IgD-negative memory B cell (primary cell): ENCODE results near the gene ZNF280C. TPM values are rescaled to one million over a fixed set of nuclear protein-coding genes. Genes with fewer than 3 reads are reported as not detected.
"Not testable (repeated sequence)": the region's sequence is repeated elsewhere in the genome, so short reads cannot be mapped to it uniquely, and the experiment has no call there.

Source experiments
- H3K27ac Mint-ChIP-seq, 3 donors: one replicate each; pipeline ENCODE4 v1.8.0; 2020 to 2022; ENCODE audit warnings: mild to moderate bottlenecking in 3 of 3, mixed read lengths in 3 of 3, moderate library complexity in 1 of 3
- H3K27me3 Mint-ChIP-seq: one replicate; pipeline ENCODE4 v1.8.0; 2021; ENCODE audit warnings: mixed read lengths
- H3K36me3 Mint-ChIP-seq: one replicate; pipeline ENCODE4 v1.8.0; 2020; ENCODE audit warnings: mild to moderate bottlenecking, mixed read lengths
- H3K4me1 Mint-ChIP-seq, 3 donors: one replicate each; pipeline ENCODE4 v1.8.0; 2020 to 2022; ENCODE audit warnings: mixed read lengths in 3 of 3, mild to moderate bottlenecking in 1 of 3
- H3K4me3 Mint-ChIP-seq, 4 donors: one replicate each; pipeline ENCODE4 v1.8.0; 2020 to 2022; ENCODE audit warnings: mild to moderate bottlenecking in 4 of 4, mixed read lengths in 4 of 4, moderate library complexity in 3 of 4
- H3K9me3 Mint-ChIP-seq, 3 donors: one replicate each; pipeline ENCODE4 v1.8.0; 2020 to 2021; ENCODE audit warnings: mixed read lengths in 3 of 3, mild to moderate bottlenecking in 1 of 3
- polyA plus RNA-seq: library from polyadenylated mRNA; unstranded; fragments of 300-500 nt; fragmentation: Illumina TruSeq; gene quantifications from one replicate; pipeline ENCODE4 v1.2.3, GENCODE V29; 2021

Gene ZNF280C
- polyA plus RNA-seq, 1 donor from 2014 or later, result 1.9 TPM

DNA sequence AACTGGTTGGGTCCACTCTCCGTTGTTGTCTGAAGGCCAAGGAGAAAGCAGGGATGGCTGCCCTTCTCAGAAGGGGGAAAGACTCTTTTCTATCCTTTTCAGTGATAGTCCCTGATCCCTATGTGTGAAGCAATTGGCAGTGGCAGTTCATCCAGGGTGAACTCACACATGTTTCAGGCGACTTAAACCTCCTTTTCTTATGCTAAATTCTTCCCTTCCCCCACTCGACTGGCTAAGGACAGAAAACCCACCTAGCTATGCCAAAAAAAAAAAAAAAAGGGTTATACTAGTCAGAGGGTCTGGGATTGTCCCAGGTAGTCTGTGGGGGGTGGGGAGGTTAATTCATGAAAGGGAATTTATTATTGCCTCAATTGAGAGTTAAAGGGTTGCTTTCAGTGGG is 12.2 kb upstream of the ZNF280C start:
- H3K4me1 Mint-ChIP-seq, result peaks cover 0 to 3% (median 0%) of the 10 kb centered on the region in 3 donors
- H3K9me3 Mint-ChIP-seq, result no peaks in the 10 kb centered on the region
- H3K27me3 Mint-ChIP-seq, result peaks cover 9% of the 10 kb centered on the region
- H3K27ac Mint-ChIP-seq, result no peak overlapping the region
- no peak overlapping the region for H3K4me3 Mint-ChIP-seq
- no peaks in the 10 kb centered on the region for H3K36me3 Mint-ChIP-seq

DNA sequence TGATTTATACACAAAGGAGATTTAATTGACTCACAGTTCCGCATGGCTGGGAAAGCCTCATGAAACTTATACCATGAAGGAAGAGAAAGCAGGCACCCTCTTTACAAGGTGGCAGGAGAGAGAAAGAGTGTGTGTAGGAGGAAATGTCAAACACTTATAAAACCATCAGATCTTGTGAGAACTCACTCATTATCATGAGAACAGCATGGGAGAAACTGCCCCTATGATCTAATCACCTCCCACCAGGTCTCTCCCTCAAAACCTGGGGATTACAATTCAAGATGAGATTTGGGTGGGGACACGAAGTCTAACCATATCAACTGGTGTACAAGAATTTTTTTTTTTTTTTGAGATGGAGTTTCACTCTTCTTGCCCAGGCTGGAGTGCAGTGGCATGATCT is 3.6 kb upstream of the ZNF280C start:
- not testable (repeated sequence) for H3K9me3 Mint-ChIP-seq, H3K4me3 Mint-ChIP-seq

DNA sequence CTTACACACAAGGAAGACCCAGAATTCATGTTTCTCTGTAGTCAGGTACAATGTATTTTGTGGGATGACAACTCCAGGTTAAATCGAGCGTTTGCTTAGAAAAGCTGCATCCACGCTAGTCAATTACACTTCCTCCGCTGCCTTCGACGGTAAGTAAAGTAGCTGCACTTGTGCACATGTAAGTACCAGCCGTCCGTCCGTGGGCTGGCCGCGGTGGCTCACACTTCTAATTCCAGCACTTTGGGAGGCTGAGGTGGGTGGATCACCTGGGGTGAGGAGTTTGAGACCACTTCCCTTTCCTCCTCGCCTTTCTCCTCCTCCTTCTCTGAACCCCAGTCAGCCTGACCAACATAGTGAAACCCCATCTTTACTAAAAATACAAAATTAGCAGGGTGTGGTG is 692 bp upstream of the ZNF280C start:
- peak overlapping the region in 1 of 4 donors; percentile 96 for H3K4me3 Mint-ChIP-seq
- H3K27ac Mint-ChIP-seq, H3K27me3 Mint-ChIP-seq: not testable (repeated sequence)

More for the DNA sequence above, 3.6 kb upstream of the ZNF280C start:
- H3K4me1 Mint-ChIP-seq, H3K27ac Mint-ChIP-seq, H3K36me3 Mint-ChIP-seq, H3K27me3 Mint-ChIP-seq: not testable (repeated sequence)

DNA sequence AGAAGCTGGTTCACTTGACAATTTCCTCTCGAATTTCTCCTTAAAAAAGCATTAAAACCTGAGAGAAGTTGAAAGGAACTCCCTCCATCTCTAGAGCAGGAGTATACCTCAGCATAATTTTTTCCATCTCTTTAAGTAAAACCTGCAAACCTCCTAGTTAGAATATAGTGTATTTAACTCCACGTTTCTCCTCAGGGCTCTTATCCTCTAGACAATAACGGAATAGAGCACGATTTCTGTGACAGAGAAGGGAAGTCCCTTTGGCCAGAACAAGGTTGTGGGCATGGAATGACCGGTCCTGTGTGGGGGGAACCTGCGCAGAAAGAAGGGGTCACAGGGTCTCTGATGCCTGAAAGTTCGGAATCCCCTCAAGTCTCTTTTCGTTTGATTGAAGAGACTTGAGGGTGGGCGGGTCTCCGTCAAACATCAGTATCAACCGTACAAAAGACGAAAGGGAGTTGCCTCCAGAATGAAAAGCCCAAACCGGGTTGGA is 697 bp downstream of the ZNF280C start:
- peaks cover 1% of the 10 kb centered on the region for H3K27me3 Mint-ChIP-seq
- peak overlapping the region; percentile 87 to 96 (median 94) for H3K4me3 Mint-ChIP-seq
- no peaks in the 10 kb centered on the region for H3K36me3 Mint-ChIP-seq
- peaks cover 2 to 9% (median 7%) of the 10 kb centered on the region in 3 donors for H3K4me1 Mint-ChIP-seq
- H3K27ac Mint-ChIP-seq, result peak overlapping the region; percentile 85 to 93 (median 86)
- peaks cover 0 to 2% (median 0%) of the 10 kb centered on the region in 3 donors for H3K9me3 Mint-ChIP-seq

More for the DNA sequence above, 692 bp upstream of the ZNF280C start:
- not testable (repeated sequence) for H3K9me3 Mint-ChIP-seq, H3K4me1 Mint-ChIP-seq, H3K36me3 Mint-ChIP-seq

DNA sequence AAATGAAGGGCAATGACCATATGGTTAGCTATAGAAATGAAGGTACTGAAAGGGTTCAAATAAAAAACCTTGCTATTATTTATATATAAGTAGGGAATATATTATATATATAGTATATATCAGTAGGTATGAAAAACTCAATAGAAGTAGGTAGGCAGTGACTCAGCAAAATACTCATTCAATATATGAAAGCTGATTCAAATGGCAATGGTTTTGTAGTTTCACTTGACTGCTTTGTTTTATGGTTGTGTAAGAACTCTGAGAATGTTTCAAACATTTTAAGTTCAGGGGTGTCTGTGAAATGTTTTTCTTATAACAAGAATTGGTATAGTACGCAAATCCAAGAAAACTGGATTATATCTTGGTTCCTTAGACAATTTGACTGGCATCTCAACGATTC is 4.1 kb downstream of the ZNF280C start:
- H3K27me3 Mint-ChIP-seq, result peaks cover 1% of the 10 kb centered on the region
- no peak overlapping the region for H3K27ac Mint-ChIP-seq
- peaks cover 2 to 9% (median 5%) of the 10 kb centered on the region in 3 donors for H3K4me1 Mint-ChIP-seq
- no peak overlapping the region for H3K4me3 Mint-ChIP-seq
- peaks cover 0 to 2% (median 0%) of the 10 kb centered on the region in 3 donors for H3K9me3 Mint-ChIP-seq
- H3K36me3 Mint-ChIP-seq, result no peaks in the 10 kb centered on the region

DNA sequence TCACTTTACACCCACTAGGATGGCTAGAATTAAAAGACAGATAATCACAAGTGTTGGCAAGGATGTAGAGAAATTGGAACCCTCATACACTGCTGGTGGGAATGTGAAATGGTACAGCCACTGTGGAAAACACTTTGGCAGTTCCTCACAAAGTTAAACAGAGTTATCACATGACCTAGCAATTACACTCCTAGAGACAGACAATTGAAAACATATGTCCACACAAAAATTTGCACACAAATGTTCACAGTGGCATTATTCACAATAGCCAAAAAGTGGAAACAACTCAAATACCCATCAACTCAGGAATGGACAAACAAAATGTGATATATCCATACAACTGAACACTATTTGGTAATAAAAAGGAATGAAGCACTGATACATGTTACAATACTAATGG is 5.7 kb downstream of the ZNF280C start:
- no peak overlapping the region for H3K27ac Mint-ChIP-seq
- no peak overlapping the region for H3K4me3 Mint-ChIP-seq
- peaks cover 1% of the 10 kb centered on the region for H3K27me3 Mint-ChIP-seq
- no peaks in the 10 kb centered on the region for H3K9me3 Mint-ChIP-seq
- H3K36me3 Mint-ChIP-seq, result no peaks in the 10 kb centered on the region
- H3K4me1 Mint-ChIP-seq, result peaks cover 2 to 8% (median 5%) of the 10 kb centered on the region in 3 donors

DNA sequence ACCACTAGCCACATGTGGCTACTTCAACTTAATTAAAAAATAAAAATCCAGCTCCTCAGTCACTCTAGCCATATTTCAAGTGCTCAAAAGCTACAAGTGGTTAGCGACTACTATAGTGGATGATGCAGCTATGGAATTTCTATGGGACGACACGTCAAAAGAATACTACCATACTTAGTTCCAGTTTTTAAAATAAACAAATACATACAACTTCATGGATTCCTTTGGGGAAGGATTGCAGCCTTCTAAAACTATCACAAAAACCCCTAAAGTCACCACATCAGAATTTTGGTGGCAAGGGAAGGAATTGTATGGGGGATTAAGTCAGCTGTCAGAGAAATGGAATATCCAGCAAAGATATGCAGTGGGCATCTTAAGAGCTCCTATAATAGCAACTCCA is 6.5 kb downstream of the ZNF280C start:
- Mint-ChIP-seq H3K36me3 (no peaks in the 10 kb centered on the region), H3K4me3 (no peak overlapping the region), H3K4me1 (peaks cover 0 to under 1% (median under 1%) of the 10 kb centered on the region in 3 donors), H3K27me3 (peaks cover 1% of the 10 kb centered on the region), H3K9me3 (no peaks in the 10 kb centered on the region), H3K27ac (no peak overlapping the region)

DNA sequence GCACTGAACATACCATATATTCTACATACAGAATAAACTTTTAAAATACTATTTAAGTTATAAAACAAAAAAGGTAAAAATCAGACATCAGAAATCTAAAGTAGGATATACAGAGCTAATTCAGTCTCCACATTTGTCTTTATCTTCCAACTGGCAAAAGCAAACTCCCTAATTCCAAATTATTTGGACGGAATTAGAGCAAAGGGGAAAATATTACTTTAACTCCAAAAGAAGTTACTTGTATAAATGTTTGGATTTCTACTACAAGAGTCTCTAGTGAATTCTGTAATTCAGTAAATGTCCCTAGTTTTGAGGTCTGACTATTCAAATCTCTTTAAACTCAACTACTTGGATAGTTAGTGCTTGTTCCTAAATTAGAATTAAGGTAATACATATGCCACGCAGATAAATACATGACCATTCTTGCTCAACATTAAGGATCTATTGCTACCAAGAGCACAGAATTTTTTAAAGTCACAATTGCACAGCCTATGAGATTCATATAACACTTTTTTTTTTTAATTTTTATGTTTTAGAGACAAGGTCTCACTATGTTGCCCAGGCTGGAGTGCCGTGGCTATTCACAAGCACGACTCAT is 7.3 kb downstream of the ZNF280C start:
- Mint-ChIP-seq H3K4me1 (no peaks in the 10 kb centered on the region), H3K27ac (no peak overlapping the region), H3K36me3 (peaks cover under 1% of the 10 kb centered on the region), H3K4me3 (no peak overlapping the region), H3K9me3 (no peaks in the 10 kb centered on the region), H3K27me3 (peaks cover 1% of the 10 kb centered on the region)

DNA sequence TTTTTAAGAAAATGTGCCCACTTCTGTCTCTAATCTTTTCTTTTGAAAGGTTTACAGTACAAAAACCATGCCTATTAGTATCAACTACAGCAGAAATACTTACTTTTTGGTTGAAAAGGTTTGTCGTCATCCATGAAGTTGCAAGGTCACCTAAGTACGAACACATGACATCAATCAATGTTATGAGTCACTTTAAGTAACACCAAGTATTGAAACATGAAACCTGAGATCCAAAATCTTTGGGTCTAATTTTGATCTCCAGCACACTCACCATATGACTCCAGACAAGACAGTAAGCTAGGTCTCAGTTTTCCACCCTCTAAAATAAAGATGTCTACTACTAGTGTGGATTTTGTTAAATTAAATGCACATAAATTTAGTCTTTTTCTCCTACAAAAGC is 8.4 kb downstream of the ZNF280C start:
- H3K9me3 Mint-ChIP-seq, result no peaks in the 10 kb centered on the region
- no peak overlapping the region for H3K27ac Mint-ChIP-seq
- H3K4me3 Mint-ChIP-seq, result no peak overlapping the region
- H3K27me3 Mint-ChIP-seq, result peaks cover 1% of the 10 kb centered on the region
- peaks cover 2% of the 10 kb centered on the region for H3K36me3 Mint-ChIP-seq
- H3K4me1 Mint-ChIP-seq, result peaks cover 0 to 2% (median 0%) of the 10 kb centered on the region in 3 donors

DNA sequence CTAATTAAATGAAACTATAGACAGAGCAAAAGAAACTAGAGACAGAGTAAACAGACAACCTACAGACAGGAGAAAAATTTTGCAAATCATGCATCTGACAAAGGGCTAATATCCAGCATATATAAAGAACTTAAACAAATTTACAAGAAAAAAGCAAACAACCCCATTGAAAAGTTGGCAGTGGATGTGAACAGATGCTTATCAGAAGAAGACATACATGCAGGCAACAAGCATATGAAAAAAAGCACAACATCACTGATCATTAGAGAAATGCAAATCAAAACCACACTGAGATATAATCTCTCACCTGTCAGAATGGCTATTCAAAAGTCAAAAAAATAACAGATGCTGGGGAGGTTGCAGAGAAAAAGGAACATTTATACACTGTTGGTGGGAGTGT is 14.8 kb downstream of the ZNF280C start:
- Mint-ChIP-seq H3K4me1 (peaks cover 0 to 13% (median 4%) of the 10 kb centered on the region in 3 donors), H3K27ac (no peak overlapping the region), H3K36me3 (peaks cover 9% of the 10 kb centered on the region), H3K4me3 (no peak overlapping the region), H3K27me3 (peaks cover 2% of the 10 kb centered on the region), H3K9me3 (peaks cover 0 to 3% (median 0%) of the 10 kb centered on the region in 3 donors)

DNA sequence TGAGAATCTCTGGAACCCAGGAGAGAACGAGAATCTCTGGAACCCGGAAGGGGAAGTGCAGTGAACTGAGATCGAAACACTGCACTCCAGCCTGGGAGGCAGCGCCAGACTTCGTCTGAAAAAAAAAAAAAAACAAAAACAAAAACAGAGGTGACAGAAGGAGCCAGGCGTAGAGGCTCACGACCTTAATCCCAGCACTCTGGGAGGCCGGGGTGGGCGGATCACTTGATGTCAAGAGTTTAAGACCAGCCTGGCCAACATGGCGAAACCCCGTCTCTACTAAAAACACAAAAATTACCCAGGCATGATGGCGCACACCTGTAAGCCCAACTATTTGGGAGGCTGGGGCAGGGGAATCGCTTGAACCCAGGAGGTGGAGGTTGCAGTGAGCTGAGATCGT is 17.0 kb downstream of the ZNF280C start:
- Mint-ChIP-seq H3K36me3 (peaks cover 9% of the 10 kb centered on the region), H3K9me3 (peaks cover 0 to 3% (median 0%) of the 10 kb centered on the region in 3 donors), H3K4me3 (no peak overlapping the region), H3K27ac (peak overlapping the region in 1 of 3 donors; percentile 21), H3K4me1 (peaks cover 0 to 13% (median 4%) of the 10 kb centered on the region in 3 donors), H3K27me3 (peaks cover 2% of the 10 kb centered on the region)

DNA sequence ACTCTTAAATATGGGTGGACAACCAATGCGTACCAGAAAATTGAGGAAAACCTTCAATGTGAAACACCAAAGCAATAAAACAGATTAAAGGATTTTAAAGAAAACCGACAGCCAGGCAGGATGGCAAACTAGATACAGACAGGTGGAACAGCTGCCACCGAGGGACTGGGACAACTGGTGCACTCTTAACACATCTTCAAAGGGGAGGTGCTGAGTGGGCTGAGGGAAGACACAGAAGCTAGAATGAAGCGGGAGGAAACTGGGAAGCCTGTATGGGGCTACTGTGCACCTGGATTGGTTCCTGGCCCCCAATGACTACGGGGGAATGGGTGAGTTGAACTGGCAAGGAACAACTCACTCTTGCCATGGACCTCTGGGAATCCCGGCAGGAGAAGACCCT is 20.7 kb downstream of the ZNF280C start:
- Mint-ChIP-seq H3K4me3 (no peak overlapping the region), H3K9me3 (peaks cover 0 to 1% (median 0%) of the 10 kb centered on the region in 3 donors), H3K36me3 (peaks cover 9% of the 10 kb centered on the region), H3K4me1 (peaks cover 0 to 2% (median 0%) of the 10 kb centered on the region in 3 donors), H3K27me3 (peaks cover 2% of the 10 kb centered on the region), H3K27ac (no peak overlapping the region)

DNA sequence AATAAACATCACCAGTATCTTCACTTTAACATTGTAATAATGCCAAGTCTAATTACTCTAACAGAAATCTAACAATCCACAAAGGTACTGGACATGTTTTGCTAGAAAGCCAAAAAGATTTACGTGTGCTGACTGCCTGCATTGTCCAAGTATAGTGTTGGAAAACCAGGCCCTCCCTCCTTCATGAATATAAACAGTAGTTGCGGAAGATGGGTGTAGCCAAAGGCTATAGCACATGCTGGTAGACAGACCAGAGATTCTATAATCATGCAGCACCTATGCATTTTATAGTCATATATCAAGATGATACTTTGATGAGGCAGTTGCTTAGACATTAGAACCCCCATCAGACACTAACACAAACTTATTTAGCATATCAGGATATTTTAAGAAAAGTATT is 22.6 kb downstream of the ZNF280C start:
- H3K4me1 Mint-ChIP-seq, result peaks cover 0 to 2% (median 0%) of the 10 kb centered on the region in 3 donors
- no peak overlapping the region for H3K4me3 Mint-ChIP-seq
- H3K27me3 Mint-ChIP-seq, result peaks cover 2% of the 10 kb centered on the region
- H3K27ac Mint-ChIP-seq, result no peak overlapping the region
- peaks cover 3% of the 10 kb centered on the region for H3K36me3 Mint-ChIP-seq
- peaks cover 0 to 1% (median 0%) of the 10 kb centered on the region in 3 donors for H3K9me3 Mint-ChIP-seq

DNA sequence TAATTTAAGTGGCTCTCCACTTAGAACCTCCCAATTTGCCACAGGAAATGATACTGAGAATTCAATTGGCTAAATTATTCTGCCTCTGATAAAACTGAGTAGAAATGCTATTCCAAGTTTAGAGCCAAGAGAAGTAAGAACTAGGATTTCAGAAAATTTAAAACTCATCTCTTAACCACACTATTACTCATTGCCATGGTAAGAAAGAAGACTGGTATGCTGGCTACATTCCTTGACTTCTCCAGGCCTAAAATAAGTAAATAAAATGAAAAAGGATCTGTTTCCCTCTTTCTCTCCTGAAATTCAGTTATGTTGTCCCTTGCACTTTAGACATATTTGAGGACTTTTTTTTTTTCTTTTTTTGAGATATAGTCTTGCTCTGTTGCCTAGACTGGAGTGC is 23.3 kb downstream of the ZNF280C start:
- Mint-ChIP-seq H3K4me1 (peaks cover 0 to 2% (median 0%) of the 10 kb centered on the region in 3 donors), H3K4me3 (no peak overlapping the region), H3K9me3 (peaks cover 0 to 1% (median 0%) of the 10 kb centered on the region in 3 donors), H3K27me3 (peaks cover 1% of the 10 kb centered on the region), H3K27ac (no peak overlapping the region), H3K36me3 (peaks cover 3% of the 10 kb centered on the region)

DNA sequence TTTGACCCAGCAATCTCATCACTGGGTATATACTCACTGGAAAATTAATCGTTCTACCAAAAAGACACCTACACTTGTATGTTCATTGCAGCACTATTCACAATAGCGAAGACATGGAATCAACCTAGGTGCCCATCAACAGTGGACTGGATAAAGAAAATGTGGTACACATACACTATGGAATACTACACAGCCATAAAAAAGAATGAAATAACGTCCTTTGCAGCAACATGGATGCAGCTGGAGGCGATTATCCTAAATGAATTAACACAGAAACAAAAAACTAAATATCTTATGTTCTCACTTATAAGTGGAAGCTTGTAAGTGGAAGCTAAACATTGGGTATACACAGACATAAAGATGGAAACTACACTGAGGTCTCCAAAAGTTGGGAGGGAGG is 37.5 kb downstream of the ZNF280C start:
- not testable (repeated sequence) for H3K27me3 Mint-ChIP-seq, H3K4me3 Mint-ChIP-seq, H3K9me3 Mint-ChIP-seq, H3K36me3 Mint-ChIP-seq, H3K27ac Mint-ChIP-seq, H3K4me1 Mint-ChIP-seq

DNA sequence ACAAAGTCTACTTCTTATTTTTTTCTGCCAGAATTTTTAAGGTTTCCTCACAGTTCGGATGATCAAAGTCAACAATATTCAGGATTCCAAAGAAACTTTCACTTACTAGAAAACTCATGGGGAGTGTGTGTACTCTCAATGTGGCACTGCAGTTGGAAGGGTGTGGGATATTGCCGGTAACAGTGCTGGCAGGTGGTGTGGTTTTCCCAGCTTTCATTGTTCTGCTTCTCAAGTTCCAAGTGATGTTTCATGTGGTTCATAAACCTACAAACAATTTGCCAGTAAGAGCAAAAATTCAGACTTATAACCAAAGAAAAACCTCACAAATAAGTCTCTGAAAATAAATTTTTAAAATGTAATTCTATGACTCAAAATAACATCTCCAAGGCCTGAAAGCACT is 39.8 kb downstream of the ZNF280C start:
- H3K9me3 Mint-ChIP-seq, result no peaks in the 10 kb centered on the region
- no peak overlapping the region for H3K27ac Mint-ChIP-seq
- no peaks in the 10 kb centered on the region for H3K27me3 Mint-ChIP-seq
- H3K4me1 Mint-ChIP-seq, result no peaks in the 10 kb centered on the region
- peaks cover 3% of the 10 kb centered on the region for H3K36me3 Mint-ChIP-seq
- H3K4me3 Mint-ChIP-seq, result no peak overlapping the region
